Subcutaneous adipose tissue (tissue), 4 donors: ENCODE data around the gene LMF2. TPM values are rescaled to one million over a fixed set of nuclear protein-coding genes. Genes with fewer than 3 reads are reported as not detected.

Experiments
- total RNA-seq, 4 donors: library from RNA; depleted of rRNA; stranded (reverse); fragments of >200 nt; gene quantifications; one replicate each; pipeline ENCODE4 v1.1.0, GENCODE V29; 2016
- TF ChIP-seq, protein P1 (sequence below): fragments of 450-650 bp; IDR thresholded peaks from one replicate; pipeline ENCODE4 v1.5.1; 2016; ENCODE audit warnings: low read depth, mild to moderate bottlenecking, control low read depth, antibody characterized with exemption, moderate library complexity

LMF2 gene
- total RNA-seq, 4 donors from 2014 or later, result 24.1 to 76.3 (median 37.0) TPM

DNA sequence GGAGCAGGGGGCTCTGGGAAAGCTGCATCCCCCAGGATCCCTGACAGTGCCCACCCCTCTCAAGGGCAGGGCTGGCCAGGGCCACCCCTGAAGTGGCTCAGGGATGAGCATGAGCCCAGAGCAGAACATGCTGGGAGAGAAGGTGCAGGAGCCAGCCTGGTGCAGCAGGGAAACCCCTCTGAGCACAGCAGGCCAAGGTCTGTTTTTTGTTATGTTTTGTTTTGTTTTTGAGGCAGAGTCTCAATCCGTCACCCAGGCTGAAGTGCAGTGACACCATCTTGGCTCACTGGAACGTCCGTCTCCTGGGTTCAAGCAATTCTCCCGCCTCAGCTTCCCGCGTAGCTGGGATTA, 31.9 kb downstream of the LMF2 start:
- TF ChIP-seq, protein P1, sequence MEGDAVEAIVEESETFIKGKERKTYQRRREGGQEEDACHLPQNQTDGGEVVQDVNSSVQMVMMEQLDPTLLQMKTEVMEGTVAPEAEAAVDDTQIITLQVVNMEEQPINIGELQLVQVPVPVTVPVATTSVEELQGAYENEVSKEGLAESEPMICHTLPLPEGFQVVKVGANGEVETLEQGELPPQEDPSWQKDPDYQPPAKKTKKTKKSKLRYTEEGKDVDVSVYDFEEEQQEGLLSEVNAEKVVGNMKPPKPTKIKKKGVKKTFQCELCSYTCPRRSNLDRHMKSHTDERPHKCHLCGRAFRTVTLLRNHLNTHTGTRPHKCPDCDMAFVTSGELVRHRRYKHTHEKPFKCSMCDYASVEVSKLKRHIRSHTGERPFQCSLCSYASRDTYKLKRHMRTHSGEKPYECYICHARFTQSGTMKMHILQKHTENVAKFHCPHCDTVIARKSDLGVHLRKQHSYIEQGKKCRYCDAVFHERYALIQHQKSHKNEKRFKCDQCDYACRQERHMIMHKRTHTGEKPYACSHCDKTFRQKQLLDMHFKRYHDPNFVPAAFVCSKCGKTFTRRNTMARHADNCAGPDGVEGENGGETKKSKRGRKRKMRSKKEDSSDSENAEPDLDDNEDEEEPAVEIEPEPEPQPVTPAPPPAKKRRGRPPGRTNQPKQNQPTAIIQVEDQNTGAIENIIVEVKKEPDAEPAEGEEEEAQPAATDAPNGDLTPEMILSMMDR, result no peak

DNA sequence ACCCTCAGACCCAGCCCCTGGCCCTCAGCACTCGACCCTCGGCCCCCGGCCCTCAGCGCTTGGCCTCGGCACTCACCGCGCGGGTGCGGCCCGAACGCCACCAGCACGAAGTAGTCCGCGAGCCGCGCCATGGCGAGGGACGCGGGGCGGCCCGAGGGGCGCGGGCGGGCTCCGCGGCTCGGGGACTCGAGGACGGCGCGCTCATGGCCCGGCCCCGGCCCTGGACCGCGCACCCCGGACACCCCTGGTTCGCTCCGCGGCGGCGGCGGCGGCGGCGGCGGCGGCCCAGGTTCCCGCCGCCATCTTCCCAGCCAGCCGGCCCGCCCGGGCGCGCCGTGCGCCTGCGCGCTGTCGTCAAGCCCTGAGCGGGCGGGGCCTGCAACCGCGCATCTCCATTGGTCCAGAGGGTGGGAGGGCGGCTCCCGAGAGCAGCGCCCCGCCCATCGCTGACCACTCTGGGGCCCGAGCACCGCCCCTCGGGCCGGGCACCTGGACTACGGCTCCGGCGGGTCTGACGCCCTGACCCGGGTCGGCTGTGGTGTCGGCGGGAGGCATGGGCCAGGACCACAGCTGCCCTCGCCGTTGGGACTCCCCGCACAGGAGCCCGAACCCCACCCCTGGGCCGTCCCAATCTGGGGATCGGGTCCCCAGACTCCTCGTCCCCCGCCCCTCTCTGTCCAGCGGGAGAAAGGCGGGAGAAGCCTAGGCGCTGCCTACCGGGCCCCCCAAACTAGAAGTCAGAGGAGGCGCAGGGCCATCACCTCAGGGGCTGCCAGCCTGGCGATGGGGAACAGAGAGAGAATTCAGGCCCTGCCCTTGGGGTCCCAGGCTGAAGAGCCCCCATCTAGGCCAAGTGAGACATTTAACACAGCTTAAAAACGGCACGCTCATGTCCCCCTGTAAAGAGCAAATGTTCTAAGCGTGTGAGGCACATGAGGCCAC, 32.5 kb downstream of the LMF2 start, which contains the start of gene SBF1:
Gene SBF1, minus strand, starts transcription at position 326 of the 942 bp plus-strand sequence. Its CDS starts 195 bp downstream, at position 131.
- TF ChIP-seq, protein P1, result no peak

- TF ChIP-seq, protein P1, result no peak
Measured at GRCh38 chr22:50473855-50474671, 33.4 kb downstream of the LMF2 start.

- TF ChIP-seq, protein P1, result no peak
Measured at GRCh38 chr22:50473088-50473487, 34.4 kb downstream of the LMF2 start.

GRCh38 chr22:50471962-50472361, 35.5 kb downstream of the LMF2 start:
- TF ChIP-seq, protein P1, result no peak

DNA sequence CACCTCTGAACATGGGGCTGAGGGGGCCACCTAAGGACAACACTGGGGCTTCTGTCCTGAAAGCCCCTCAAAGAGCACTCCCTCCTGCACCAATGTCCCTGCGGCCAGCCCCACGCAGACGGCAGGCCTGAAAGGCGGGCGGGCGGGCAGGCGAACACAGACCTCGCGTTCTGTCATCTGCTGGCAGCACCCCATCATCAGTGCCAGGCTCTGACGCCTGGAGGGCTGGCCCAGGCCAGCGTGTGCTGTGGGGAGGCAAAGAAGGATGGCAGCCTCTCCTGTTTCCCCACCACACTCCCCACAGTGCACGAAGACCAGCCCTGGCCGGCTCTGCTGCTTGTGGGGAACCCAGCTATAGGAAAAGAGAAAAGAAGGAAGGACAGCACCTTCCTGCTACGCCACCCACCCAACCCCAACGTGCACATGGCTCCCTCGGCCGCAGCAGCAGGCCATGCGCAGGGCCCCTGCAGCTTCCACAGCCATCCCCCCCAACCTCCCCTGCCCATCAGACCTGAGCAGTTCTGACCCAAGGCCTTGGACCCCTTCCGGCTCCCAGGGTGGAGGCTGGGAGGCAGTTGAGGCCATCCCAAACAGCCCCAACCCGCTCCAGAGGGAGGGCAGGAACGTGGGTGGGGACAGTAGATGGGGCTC, 36.2 kb downstream of the LMF2 start:
- TF ChIP-seq, protein P1, result no peak
